ENCODE measurements around the gene LY6G6C.
A peak's percentile ranks its signal among the peaks of the same experiment; 100 is the strongest.

The LY6G6C gene

DNA sequence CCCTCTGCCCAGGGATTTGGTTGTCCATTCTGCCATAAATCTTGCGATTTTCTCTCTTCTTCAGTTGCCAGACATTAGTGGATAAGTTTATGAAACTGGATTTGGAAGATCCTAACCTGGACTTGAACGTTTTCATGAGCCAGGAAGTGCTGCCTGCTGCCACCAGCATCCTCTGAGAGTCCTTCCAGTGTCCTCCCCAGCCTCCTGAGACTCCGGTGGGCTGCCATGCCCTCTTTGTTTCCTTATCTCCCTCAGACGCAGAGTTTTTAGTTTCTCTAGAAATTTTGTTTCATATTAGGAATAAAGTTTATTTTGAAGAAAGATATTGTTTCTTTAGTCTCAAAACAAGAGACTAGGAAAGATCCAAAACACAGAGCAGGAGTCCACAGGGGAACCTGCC, 40.8 kb upstream of the LY6G6C start, which contains the start of gene SAPCD1:
Gene SAPCD1, plus strand, starts transcription at position 301 of the 400 bp plus-strand sequence. CDS start 399 bp downstream, outside the sequence.
- DNase-seq = no peak
- TF ChIP-seq, protein P1, sequence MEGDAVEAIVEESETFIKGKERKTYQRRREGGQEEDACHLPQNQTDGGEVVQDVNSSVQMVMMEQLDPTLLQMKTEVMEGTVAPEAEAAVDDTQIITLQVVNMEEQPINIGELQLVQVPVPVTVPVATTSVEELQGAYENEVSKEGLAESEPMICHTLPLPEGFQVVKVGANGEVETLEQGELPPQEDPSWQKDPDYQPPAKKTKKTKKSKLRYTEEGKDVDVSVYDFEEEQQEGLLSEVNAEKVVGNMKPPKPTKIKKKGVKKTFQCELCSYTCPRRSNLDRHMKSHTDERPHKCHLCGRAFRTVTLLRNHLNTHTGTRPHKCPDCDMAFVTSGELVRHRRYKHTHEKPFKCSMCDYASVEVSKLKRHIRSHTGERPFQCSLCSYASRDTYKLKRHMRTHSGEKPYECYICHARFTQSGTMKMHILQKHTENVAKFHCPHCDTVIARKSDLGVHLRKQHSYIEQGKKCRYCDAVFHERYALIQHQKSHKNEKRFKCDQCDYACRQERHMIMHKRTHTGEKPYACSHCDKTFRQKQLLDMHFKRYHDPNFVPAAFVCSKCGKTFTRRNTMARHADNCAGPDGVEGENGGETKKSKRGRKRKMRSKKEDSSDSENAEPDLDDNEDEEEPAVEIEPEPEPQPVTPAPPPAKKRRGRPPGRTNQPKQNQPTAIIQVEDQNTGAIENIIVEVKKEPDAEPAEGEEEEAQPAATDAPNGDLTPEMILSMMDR (IDR thresholded peaks at IDR 0.05; ENCODE audit: low read depth, low read length) = no peak
- Histone ChIP-seq H3K9me3 (ENCODE audit: severe bottlenecking) (peaks cover 7% of the 10 kb centered on the region), H3K27ac (peak within 1 kb of the TSS; percentile 8; the same call in 1 of the 2 replicates), H3K27me3 (ENCODE audit: insufficient read depth, low read depth, severe bottlenecking) (no peaks in the 10 kb centered on the region), H3K4me3 (ENCODE audit: low read depth, low read length) (no peak within 1 kb of the TSS), H3K36me3 (no peaks in the 10 kb centered on the region)

DNA sequence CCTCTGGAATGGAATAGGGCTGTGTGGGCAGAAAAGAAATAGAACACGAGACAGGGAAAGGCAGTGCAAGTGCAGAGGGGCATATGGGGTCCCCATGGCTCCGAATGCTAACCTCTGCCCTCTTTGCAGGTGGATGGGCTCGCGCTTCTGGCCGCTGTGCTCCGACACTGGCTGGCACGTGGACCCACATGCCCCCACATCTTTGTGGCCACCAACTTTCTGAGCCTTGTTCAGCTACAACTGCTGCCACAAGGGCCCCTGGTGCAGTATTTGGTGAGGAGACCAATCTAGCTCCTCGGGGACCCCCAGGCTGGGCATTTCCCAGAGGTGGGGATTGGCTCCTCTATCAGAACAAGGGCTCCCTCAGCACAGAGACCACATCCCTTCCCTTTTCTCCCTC, 39.8 kb upstream of the LY6G6C start:
- TF ChIP-seq, protein P1 (IDR thresholded peaks at IDR 0.05; ENCODE audit: low read depth, low read length) = no peak
- Histone ChIP-seq H3K27me3 (ENCODE audit: insufficient read depth, low read depth, severe bottlenecking) (no peaks in the 10 kb centered on the region), H3K36me3 (no peaks in the 10 kb centered on the region), H3K9me3 (ENCODE audit: severe bottlenecking) (peaks cover 7% of the 10 kb centered on the region), H3K4me3 (ENCODE audit: low read depth, low read length) (no peak overlapping the region), H3K27ac (no peak overlapping the region)
- DNase-seq = no peak

DNA sequence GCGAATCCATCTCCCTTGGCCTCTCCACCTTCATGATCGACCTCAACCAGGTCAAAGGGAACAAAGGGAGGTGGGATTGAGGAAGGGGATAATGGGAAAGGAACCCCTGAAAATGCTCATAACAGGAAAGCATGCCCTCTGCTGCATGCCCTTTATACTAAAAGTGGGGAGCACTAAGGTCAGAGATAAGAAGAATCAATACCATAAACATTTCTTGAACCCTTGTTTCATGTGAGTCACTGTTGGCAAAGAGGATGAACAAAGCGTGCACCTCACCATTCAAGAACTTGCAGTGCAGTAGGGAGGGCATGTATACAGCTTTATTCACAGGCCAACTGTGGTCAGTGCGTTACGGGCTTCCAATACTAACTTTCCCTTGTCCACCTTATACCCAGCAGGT, 39.2 kb upstream of the LY6G6C start:
- Histone ChIP-seq H3K27ac (no peak overlapping the region), H3K9me3 (ENCODE audit: severe bottlenecking) (peaks cover 7% of the 10 kb centered on the region), H3K27me3 (ENCODE audit: insufficient read depth, low read depth, severe bottlenecking) (no peaks in the 10 kb centered on the region), H3K36me3 (no peaks in the 10 kb centered on the region), H3K4me3 (ENCODE audit: low read depth, low read length) (no peak overlapping the region)
- no peak for DNase-seq
- TF ChIP-seq, protein P1 (IDR thresholded peaks at IDR 0.05; ENCODE audit: low read depth, low read length) = peak; percentile 31; the same call in 1 of the 2 replicates

GRCh38 chr6:31758281-31758680, 36.7 kb upstream of the LY6G6C start:
- peaks cover 6% of the 10 kb centered on the region for H3K9me3 ChIP-seq (ENCODE audit: severe bottlenecking)
- no peak for DNase-seq
- no peaks in the 10 kb centered on the region for H3K36me3 ChIP-seq
- no peak overlapping the region for H3K27ac ChIP-seq
- TF ChIP-seq, protein P1 (IDR thresholded peaks at IDR 0.05; ENCODE audit: low read depth, low read length) = no peak
- no peak overlapping the region for H3K4me3 ChIP-seq (ENCODE audit: low read depth, low read length)
- H3K27me3 ChIP-seq (ENCODE audit: insufficient read depth, low read depth, severe bottlenecking) = no peaks in the 10 kb centered on the region

DNA sequence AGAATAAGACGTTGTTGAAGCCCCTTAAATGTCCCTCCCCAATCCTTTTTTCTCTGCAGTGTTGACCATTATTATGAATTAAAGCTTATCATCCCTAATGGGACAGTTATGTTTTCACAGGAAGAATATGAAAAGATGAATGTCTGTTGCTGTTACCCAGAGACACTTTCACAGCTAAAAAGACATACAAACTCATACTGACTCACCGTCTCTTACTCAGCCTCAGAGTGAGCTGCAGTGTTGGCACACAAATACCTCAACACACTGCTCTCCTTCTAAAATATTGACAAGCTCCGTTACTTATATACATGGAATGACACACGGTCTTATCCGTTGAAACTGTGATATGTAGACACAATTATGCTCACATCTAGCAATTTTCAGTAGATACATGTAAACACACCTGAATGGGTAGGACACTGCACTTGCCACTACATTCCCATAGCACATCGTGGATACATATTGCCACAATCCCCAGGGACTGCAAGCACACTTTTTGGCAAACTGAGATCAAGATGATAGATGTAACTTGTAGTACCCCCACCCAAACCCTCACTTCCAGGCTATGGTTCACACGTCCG, 31.3 kb upstream of the LY6G6C start:
- Histone ChIP-seq H3K9me3 (ENCODE audit: severe bottlenecking) (no peaks in the 10 kb centered on the region), H3K36me3 (no peaks in the 10 kb centered on the region), H3K27ac (no peak overlapping the region), H3K27me3 (ENCODE audit: insufficient read depth, low read depth, severe bottlenecking) (no peaks in the 10 kb centered on the region), H3K4me3 (ENCODE audit: low read depth, low read length) (no peak overlapping the region)
- no peak for DNase-seq
- TF ChIP-seq, protein P1 (IDR thresholded peaks at IDR 0.05; ENCODE audit: low read depth, low read length) = no peak
